OCI-LY1 (cell line): ENCODE data around the gene JADE3.

ENCODE experiments used
- H2AFZ ChIP-seq: fragments of 200-600 bp; sonication (generic), shearing (Covaris generic); 2 replicates; pipeline ENCODE4 v1.6.0; 2014; ENCODE audit warnings: antibody characterized with exemption, mild to moderate bottlenecking, low read length
- H3F3A ChIP-seq: fragments of 200-600 bp; sonication (generic), shearing (Covaris generic); 2 replicates; pipeline ENCODE4 v1.6.0; 2014; ENCODE audit warnings: mild to moderate bottlenecking, antibody characterized with exemption, low read length, moderate library complexity; ENCODE audit not compliant: insufficient read depth
- H3K27ac ChIP-seq: fragments of 200-600 bp; sonication (generic); 2 replicates; pipeline ENCODE4 v1.5.1; 2014; ENCODE audit warnings: low read length, mixed run types, mild to moderate bottlenecking, low read depth; ENCODE audit not compliant: poor library complexity, severe bottlenecking
- H3K27me3 ChIP-seq: fragments of 200-600 bp; sonication (generic); 2 replicates; pipeline ENCODE4 v1.6.0; 2014; ENCODE audit warnings: antibody characterized with exemption, mild to moderate bottlenecking, low read length, moderate library complexity; ENCODE audit not compliant: insufficient read depth
- H3K36me3 ChIP-seq: fragments of 200-600 bp; sonication (generic); 2 replicates; pipeline ENCODE4 v1.6.1; 2014; ENCODE audit warnings: mild to moderate bottlenecking, antibody characterized with exemption, low read length, moderate library complexity, mixed read lengths; ENCODE audit not compliant: insufficient read depth
- H3K4me1 ChIP-seq: fragments of 200-600 bp; sonication (generic); 2 replicates; pipeline ENCODE4 v1.5.1; 2014; ENCODE audit warnings: mild to moderate bottlenecking, low read length, moderate library complexity; ENCODE audit not compliant: insufficient read depth, severe bottlenecking
- H3K4me2 ChIP-seq: fragments of 200-600 bp; sonication (generic), shearing (Covaris generic); 2 replicates; pipeline ENCODE4 v1.6.1; 2014; ENCODE audit warnings: low read length
- H3K4me3 ChIP-seq: fragments of 200-600 bp; sonication (generic); 2 replicates; pipeline ENCODE4 v1.5.1; 2014; ENCODE audit warnings: low read length, low read depth, mild to moderate bottlenecking, mixed read lengths; ENCODE audit not compliant: poor library complexity, severe bottlenecking
- H3K79me2 ChIP-seq: fragments of 200-600 bp; shearing (Covaris generic); 2 replicates; pipeline ENCODE4 v1.6.1; 2016; ENCODE audit warnings: mixed run types, low read length, mixed read lengths; ENCODE audit not compliant: insufficient read depth
- H3K9ac ChIP-seq: fragments of 200-600 bp; sonication (generic), shearing (Covaris generic); 2 replicates; pipeline ENCODE4 v1.6.1; 2014; ENCODE audit warnings: mild to moderate bottlenecking, low read length, mixed read lengths
- H3K9me2 ChIP-seq: fragments of 200-600 bp; sonication (generic), shearing (Covaris generic); 2 replicates; pipeline ENCODE4 v1.6.1; 2014; ENCODE audit warnings: low read depth, mild to moderate bottlenecking, low read length, mixed read lengths
- H3K9me3 ChIP-seq: fragments of 200-600 bp; shearing (Covaris generic); 2 replicates; pipeline ENCODE4 v1.6.1; 2014; ENCODE audit warnings: low read length, mixed read lengths
- H4K20me1 ChIP-seq: fragments of 200-600 bp; sonication (generic), shearing (Covaris generic); 2 replicates; pipeline ENCODE4 v1.6.0; 2016; ENCODE audit warnings: mild to moderate bottlenecking, low read length; ENCODE audit not compliant: insufficient read depth
- CTCF ChIP-seq: fragments of 200-600 bp; sonication (generic), shearing (Covaris generic); IDR thresholded peaks from 2 replicates; pipeline ENCODE4 v1.5.1; 2017; ENCODE audit warnings: mild to moderate bottlenecking, antibody characterized with exemption, low read length, moderate library complexity, mixed read lengths
- EZH2 ChIP-seq: fragments of 200-600 bp; sonication (generic), shearing (Covaris generic); IDR thresholded peaks from 2 replicates; pipeline ENCODE4 v1.8.0; 2017; ENCODE audit warnings: borderline replicate concordance, mixed run types, mild to moderate bottlenecking, antibody characterized with exemption, low read length, moderate library complexity, mixed read lengths

The JADE3 gene

GRCh38 chrX:46912098-46912602 is at the start of gene JADE3:
TSS of gene JADE3 (plus strand) at chrX:46912421. CDS start at chrX:46984895, 72,474 bp downstream.
- H3K27ac ChIP-seq, result no peak within 1 kb of the TSS

GRCh38 chrX:46863072-46863471 is 49.1 kb upstream of the JADE3 start:
- H4K20me1 ChIP-seq, result no peaks in the 10 kb centered on the region
- no peaks in the 10 kb centered on the region for H3K4me1 ChIP-seq
- no peaks in the 10 kb centered on the region for H3F3A ChIP-seq
- H3K27ac ChIP-seq, result no peak overlapping the region
- no peak overlapping the region for H3K4me3 ChIP-seq
- TF ChIP-seq EZH2 (no peak), CTCF (no peak)
- no peaks in the 10 kb centered on the region for H3K9me2 ChIP-seq
- H3K4me2 ChIP-seq, result no peak overlapping the region
- no peaks in the 10 kb centered on the region for H3K27me3 ChIP-seq
- H2AFZ ChIP-seq, result no peak overlapping the region
- no peaks in the 10 kb centered on the region for H3K9me3 ChIP-seq
- no peaks in the 10 kb centered on the region for H3K79me2 ChIP-seq
- no peak overlapping the region for H3K9ac ChIP-seq
- peaks cover 26% of the 10 kb centered on the region for H3K36me3 ChIP-seq

More at GRCh38 chrX:46912098-46912602, at the start of gene JADE3:
- H3K9ac ChIP-seq, result peak within 1 kb of the TSS; percentile 63
- H3K36me3 ChIP-seq, result no peaks in the 10 kb centered on the region
- no peaks in the 10 kb centered on the region for H3F3A ChIP-seq
- peaks cover 5% of the 10 kb centered on the region for H3K4me1 ChIP-seq
- no peaks in the 10 kb centered on the region for H4K20me1 ChIP-seq
- no peaks in the 10 kb centered on the region for H3K9me3 ChIP-seq
- H3K4me2 ChIP-seq, result peak within 1 kb of the TSS; percentile 81
- H2AFZ ChIP-seq, result no peak within 1 kb of the TSS
- H3K79me2 ChIP-seq, result no peaks in the 10 kb centered on the region
- H3K27me3 ChIP-seq, result no peaks in the 10 kb centered on the region
- peak; percentile 15; the same call in 1 of the 2 replicates for TF ChIP-seq CTCF
- no peak for TF ChIP-seq EZH2
- H3K9me2 ChIP-seq, result no peaks in the 10 kb centered on the region
- H3K4me3 ChIP-seq, result peak within 1 kb of the TSS; percentile 77

- no peak overlapping the region for H2AFZ ChIP-seq
- no peak overlapping the region for H3K4me3 ChIP-seq
- H4K20me1 ChIP-seq, result no peaks in the 10 kb centered on the region
- no peaks in the 10 kb centered on the region for H3K27me3 ChIP-seq
- no peaks in the 10 kb centered on the region for H3K4me1 ChIP-seq
- no peaks in the 10 kb centered on the region for H3K79me2 ChIP-seq
- no peak overlapping the region for H3K4me2 ChIP-seq
- H3K27ac ChIP-seq, result no peak overlapping the region
- H3F3A ChIP-seq, result no peaks in the 10 kb centered on the region
- H3K9me3 ChIP-seq, result no peaks in the 10 kb centered on the region
- no peaks in the 10 kb centered on the region for H3K9me2 ChIP-seq
- TF ChIP-seq EZH2, result no peak
- H3K9ac ChIP-seq, result no peak overlapping the region
- H3K36me3 ChIP-seq, result peaks cover 26% of the 10 kb centered on the region
Observed at GRCh38 chrX:46864606-46865005, 47.6 kb upstream of the JADE3 start.

GRCh38 chrX:46865281-46865680 is 46.9 kb upstream of the JADE3 start:
- H2AFZ ChIP-seq, result no peak overlapping the region
- H3K4me1 ChIP-seq, result no peaks in the 10 kb centered on the region
- no peaks in the 10 kb centered on the region for H3F3A ChIP-seq
- H3K9me3 ChIP-seq, result no peaks in the 10 kb centered on the region
- peaks cover 21% of the 10 kb centered on the region for H3K36me3 ChIP-seq
- H4K20me1 ChIP-seq, result no peaks in the 10 kb centered on the region
- no peaks in the 10 kb centered on the region for H3K9me2 ChIP-seq
- TF ChIP-seq CTCF (no peak), EZH2 (no peak)
- no peaks in the 10 kb centered on the region for H3K79me2 ChIP-seq
- H3K27me3 ChIP-seq, result no peaks in the 10 kb centered on the region
- no peak overlapping the region for H3K4me2 ChIP-seq
- no peak overlapping the region for H3K9ac ChIP-seq
- no peak overlapping the region for H3K4me3 ChIP-seq
- no peak overlapping the region for H3K27ac ChIP-seq
